HepG2 (cell line): Measurements from ENCODE around the gene TTC6. TPM values are rescaled to one million over a fixed set of nuclear protein-coding genes. Genes with fewer than 3 reads are reported as not detected.

Experiments
- HES4 ChIP-seq: sonication (generic); formaldehyde crosslinking; IDR thresholded peaks from 2 replicates; pipeline ENCODE4 v1.9.0; 2021; ENCODE audit warnings: mild to moderate bottlenecking, missing genetic modification reagents, borderline replicate concordance
- PAXIP1 ChIP-seq: sonication (generic); formaldehyde crosslinking; conservative IDR thresholded peaks from 2 replicates; pipeline ENCODE4 v1.4.0; 2020; ENCODE audit warnings: mild to moderate bottlenecking, missing genetic modification reagents, moderate library complexity
- RNF2 ChIP-seq: fragments of 450-650 bp; conservative IDR thresholded peaks from 2 replicates; pipeline ENCODE4 v1.6.1; 2016; ENCODE audit warnings: low read depth
- ZNF552 ChIP-seq: sonication (generic); formaldehyde crosslinking; IDR thresholded peaks from 2 replicates; pipeline ENCODE4 v1.9.0; 2022; ENCODE audit warnings: missing genetic modification reagents, mild to moderate bottlenecking, borderline replicate concordance
- ZNF713 ChIP-seq: sonication (generic); formaldehyde crosslinking; IDR thresholded peaks from 2 replicates; pipeline ENCODE4 v1.4.0; 2020; ENCODE audit warnings: mild to moderate bottlenecking, missing genetic modification reagents
- polyA plus RNA-seq, 8 experiments: library from polyadenylated mRNA; depleted of rRNA in 3 of 8; stranded (reverse) in 7 of 8; unstranded in 1 of 8; fragments of >200 nt; fragmentation: Illumina TruSeq in 4 of 8; extraction: Trizol in 4 of 8; gene quantifications; 2 replicates each; pipeline versions ENCODE4 v1.2.1 to v1.2.3, GENCODE V29; 2011 to 2016; ENCODE audit warnings: low read depth in 4 of 8, missing spikeins in 1 of 8, mixed read lengths in 1 of 8; ENCODE audit not compliant: insufficient read depth in 1 of 8
- total RNA-seq, 5 experiments: library from RNA; depleted of rRNA; stranded (reverse); fragments of >200 nt; fragmentation: Illumina TruSeq; extraction: Trizol; gene quantifications; 2 replicates each; pipeline ENCODE4 v1.2.3, GENCODE V29; 2016; ENCODE audit warnings: low read depth in 1 of 5
- TF ChIP-seq, protein P1 (sequence below), 2 experiments: IDR thresholded peaks; 2 replicates each; pipeline ENCODE4 v1.6.1; 2011 to 2012; ENCODE audit warnings: low read length in 2 of 2, borderline replicate concordance in 1 of 2, low read depth in 1 of 2, mild to moderate bottlenecking in 1 of 2, moderate library complexity in 1 of 2
- TF ChIP-seq, protein P2 (sequence below): sonication (generic); formaldehyde crosslinking; IDR thresholded peaks from 2 replicates; pipeline ENCODE4 v1.4.0; 2020; ENCODE audit warnings: missing genetic modification reagents, borderline replicate concordance
- TF ChIP-seq, protein P3 (sequence below): sonication (generic); formaldehyde crosslinking; IDR thresholded peaks from 2 replicates; pipeline ENCODE4 v1.8.0; 2022; ENCODE audit warnings: mild to moderate bottlenecking, missing genetic modification reagents; ENCODE audit not compliant: insufficient replicate concordance
- TF ChIP-seq, protein P4 (sequence below): sonication (generic); formaldehyde crosslinking; IDR thresholded peaks from 2 replicates; pipeline ENCODE4 v1.4.0; 2020; ENCODE audit warnings: mild to moderate bottlenecking, missing genetic modification reagents

Gene TTC6
- total and polyA plus RNA-seq, 2 of the 13 experiments (the other 11 are each of a cell fraction or from before 2014, with no cell fraction given), result 9.3 to 27.4 TPM

DNA sequence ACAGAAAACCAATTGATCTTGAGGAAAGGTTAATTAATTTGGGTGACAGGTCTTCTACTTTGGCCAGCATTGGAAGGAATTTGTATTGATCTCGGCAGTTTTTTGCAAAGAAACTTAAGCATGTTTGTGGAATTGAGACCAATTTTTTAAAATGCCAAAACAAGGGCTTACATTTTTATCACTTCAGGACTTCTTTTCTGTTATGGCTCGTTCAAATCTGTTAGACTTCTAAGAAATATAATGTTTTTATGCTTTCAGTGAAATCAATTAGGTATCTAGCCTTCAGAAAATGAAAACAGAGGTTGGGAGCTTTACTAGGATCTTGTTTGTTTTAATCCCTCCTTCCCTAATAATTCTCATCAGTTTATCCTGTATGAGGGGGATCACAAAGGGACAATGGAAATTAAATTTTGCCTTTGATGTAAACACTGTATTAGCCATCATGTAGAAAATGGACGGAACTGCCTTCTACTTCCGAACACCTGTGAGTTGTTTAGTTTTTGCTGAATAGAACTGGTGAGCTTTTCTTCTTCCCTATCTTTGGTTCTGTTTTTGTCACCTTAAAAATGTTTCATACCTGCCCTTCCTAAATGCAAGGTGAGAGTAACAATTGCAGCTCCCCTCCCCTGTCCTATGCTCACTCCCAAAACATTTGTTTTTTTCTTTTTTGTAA lies 8.2 kb upstream of the TTC6 start (continued):
- TF ChIP-seq, protein P1, sequence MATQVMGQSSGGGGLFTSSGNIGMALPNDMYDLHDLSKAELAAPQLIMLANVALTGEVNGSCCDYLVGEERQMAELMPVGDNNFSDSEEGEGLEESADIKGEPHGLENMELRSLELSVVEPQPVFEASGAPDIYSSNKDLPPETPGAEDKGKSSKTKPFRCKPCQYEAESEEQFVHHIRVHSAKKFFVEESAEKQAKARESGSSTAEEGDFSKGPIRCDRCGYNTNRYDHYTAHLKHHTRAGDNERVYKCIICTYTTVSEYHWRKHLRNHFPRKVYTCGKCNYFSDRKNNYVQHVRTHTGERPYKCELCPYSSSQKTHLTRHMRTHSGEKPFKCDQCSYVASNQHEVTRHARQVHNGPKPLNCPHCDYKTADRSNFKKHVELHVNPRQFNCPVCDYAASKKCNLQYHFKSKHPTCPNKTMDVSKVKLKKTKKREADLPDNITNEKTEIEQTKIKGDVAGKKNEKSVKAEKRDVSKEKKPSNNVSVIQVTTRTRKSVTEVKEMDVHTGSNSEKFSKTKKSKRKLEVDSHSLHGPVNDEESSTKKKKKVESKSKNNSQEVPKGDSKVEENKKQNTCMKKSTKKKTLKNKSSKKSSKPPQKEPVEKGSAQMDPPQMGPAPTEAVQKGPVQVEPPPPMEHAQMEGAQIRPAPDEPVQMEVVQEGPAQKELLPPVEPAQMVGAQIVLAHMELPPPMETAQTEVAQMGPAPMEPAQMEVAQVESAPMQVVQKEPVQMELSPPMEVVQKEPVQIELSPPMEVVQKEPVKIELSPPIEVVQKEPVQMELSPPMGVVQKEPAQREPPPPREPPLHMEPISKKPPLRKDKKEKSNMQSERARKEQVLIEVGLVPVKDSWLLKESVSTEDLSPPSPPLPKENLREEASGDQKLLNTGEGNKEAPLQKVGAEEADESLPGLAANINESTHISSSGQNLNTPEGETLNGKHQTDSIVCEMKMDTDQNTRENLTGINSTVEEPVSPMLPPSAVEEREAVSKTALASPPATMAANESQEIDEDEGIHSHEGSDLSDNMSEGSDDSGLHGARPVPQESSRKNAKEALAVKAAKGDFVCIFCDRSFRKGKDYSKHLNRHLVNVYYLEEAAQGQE (IDR thresholded peaks at IDR 0.05; ENCODE audit: borderline replicate concordance in 1 of 2, low read depth in 1 of 2, low read length in 2 of 2), result no peak
- TF ChIP-seq RNF2 (no peak), HES4 (no peak), ZNF552 (CRISPR knock-in tag) (no peak), PAXIP1 (CRISPR knock-in tag) (no peak), ZNF713 (CRISPR knock-in tag) (no peak)
- TF ChIP-seq, protein P2, sequence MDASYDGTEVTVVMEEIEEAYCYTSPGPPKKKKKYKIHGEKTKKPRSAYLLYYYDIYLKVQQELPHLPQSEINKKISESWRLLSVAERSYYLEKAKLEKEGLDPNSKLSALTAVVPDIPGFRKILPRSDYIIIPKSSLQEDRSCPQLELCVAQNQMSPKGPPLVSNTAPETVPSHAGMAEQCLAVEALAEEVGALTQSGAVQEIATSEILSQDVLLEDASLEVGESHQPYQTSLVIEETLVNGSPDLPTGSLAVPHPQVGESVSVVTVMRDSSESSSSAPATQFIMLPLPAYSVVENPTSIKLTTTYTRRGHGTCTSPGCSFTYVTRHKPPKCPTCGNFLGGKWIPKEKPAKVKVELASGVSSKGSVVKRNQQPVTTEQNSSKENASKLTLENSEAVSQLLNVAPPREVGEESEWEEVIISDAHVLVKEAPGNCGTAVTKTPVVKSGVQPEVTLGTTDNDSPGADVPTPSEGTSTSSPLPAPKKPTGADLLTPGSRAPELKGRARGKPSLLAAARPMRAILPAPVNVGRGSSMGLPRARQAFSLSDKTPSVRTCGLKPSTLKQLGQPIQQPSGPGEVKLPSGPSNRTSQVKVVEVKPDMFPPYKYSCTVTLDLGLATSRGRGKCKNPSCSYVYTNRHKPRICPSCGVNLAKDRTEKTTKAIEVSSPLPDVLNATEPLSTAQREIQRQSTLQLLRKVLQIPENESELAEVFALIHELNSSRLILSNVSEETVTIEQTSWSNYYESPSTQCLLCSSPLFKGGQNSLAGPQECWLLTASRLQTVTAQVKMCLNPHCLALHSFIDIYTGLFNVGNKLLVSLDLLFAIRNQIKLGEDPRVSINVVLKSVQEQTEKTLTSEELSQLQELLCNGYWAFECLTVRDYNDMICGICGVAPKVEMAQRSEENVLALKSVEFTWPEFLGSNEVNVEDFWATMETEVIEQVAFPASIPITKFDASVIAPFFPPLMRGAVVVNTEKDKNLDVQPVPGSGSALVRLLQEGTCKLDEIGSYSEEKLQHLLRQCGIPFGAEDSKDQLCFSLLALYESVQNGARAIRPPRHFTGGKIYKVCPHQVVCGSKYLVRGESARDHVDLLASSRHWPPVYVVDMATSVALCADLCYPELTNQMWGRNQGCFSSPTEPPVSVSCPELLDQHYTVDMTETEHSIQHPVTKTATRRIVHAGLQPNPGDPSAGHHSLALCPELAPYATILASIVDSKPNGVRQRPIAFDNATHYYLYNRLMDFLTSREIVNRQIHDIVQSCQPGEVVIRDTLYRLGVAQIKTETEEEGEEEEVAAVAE (CRISPR knock-in tag), result peak; percentile 12; the same call in 1 of the 2 replicates
- TF ChIP-seq, protein P3, sequence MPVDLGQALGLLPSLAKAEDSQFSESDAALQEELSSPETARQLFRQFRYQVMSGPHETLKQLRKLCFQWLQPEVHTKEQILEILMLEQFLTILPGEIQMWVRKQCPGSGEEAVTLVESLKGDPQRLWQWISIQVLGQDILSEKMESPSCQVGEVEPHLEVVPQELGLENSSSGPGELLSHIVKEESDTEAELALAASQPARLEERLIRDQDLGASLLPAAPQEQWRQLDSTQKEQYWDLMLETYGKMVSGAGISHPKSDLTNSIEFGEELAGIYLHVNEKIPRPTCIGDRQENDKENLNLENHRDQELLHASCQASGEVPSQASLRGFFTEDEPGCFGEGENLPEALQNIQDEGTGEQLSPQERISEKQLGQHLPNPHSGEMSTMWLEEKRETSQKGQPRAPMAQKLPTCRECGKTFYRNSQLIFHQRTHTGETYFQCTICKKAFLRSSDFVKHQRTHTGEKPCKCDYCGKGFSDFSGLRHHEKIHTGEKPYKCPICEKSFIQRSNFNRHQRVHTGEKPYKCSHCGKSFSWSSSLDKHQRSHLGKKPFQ (CRISPR knock-in tag), result no peak
- TF ChIP-seq, protein P4, sequence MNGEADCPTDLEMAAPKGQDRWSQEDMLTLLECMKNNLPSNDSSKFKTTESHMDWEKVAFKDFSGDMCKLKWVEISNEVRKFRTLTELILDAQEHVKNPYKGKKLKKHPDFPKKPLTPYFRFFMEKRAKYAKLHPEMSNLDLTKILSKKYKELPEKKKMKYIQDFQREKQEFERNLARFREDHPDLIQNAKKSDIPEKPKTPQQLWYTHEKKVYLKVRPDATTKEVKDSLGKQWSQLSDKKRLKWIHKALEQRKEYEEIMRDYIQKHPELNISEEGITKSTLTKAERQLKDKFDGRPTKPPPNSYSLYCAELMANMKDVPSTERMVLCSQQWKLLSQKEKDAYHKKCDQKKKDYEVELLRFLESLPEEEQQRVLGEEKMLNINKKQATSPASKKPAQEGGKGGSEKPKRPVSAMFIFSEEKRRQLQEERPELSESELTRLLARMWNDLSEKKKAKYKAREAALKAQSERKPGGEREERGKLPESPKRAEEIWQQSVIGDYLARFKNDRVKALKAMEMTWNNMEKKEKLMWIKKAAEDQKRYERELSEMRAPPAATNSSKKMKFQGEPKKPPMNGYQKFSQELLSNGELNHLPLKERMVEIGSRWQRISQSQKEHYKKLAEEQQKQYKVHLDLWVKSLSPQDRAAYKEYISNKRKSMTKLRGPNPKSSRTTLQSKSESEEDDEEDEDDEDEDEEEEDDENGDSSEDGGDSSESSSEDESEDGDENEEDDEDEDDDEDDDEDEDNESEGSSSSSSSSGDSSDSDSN, result no peak
